Naive thymus-derived CD4-positive, alpha-beta T cell (primary cell): Measurements from ENCODE around the gene TP53BP2. TPM values are rescaled to one million over a fixed set of nuclear protein-coding genes. Genes with fewer than 3 reads are reported as not detected.

Experiments
- ATAC-seq: fragments of 150-1000 bp; cut with Tn5 transposase; 2 replicates; pipeline ENCODE4 v1.10.0; 2021; ENCODE audit warnings: mild to moderate bottlenecking, moderate library complexity
- CTCF ChIA-PET: fragments of 350-600 bp; sonication (Branson Sonifier 250); formaldehyde crosslinking; loops from one replicate; lab custom pipeline; 2021; ENCODE audit warnings: antibody characterized with exemption; lab: Charles Lee
- POLR2A ChIA-PET: fragments of 350-600 bp; sonication (Branson Sonifier 250); formaldehyde crosslinking; loops from one replicate; lab custom pipeline; 2021; ENCODE audit warnings: antibody characterized with exemption, inconsistent platforms; lab: Charles Lee
- DNase-seq, 9 donors: peaks; one replicate each; pipeline versions ENCODE4 v3.0.0 to v3.0.0-alpha.2; 2020 to 2022; ENCODE audit warnings: mixed read lengths in 1 of 9
- H3K27ac ChIP-seq: one replicate; pipeline ENCODE4 v1.7.0; 2013; ENCODE audit warnings: mild to moderate bottlenecking, low read depth, low read length, moderate library complexity
- H3K27me3 ChIP-seq, 2 donors: one replicate each; pipeline ENCODE4 v1.7.0; 2013; ENCODE audit warnings: low read length in 2 of 2, mild to moderate bottlenecking in 2 of 2, moderate library complexity in 2 of 2; ENCODE audit not compliant: control insufficient read depth in 2 of 2, insufficient read depth in 2 of 2
- H3K36me3 ChIP-seq, 3 experiments: 1 replicate in 2 of 3; 2 replicates in 1 of 3; pipeline ENCODE4 v1.7.0; 2013; ENCODE audit warnings: low read length in 3 of 3, mild to moderate bottlenecking in 3 of 3, moderate library complexity in 1 of 3; ENCODE audit not compliant: insufficient read depth in 3 of 3, control insufficient read depth in 2 of 3
- H3K4me1 ChIP-seq, 2 donors: one replicate each; pipeline ENCODE4 v1.7.0; 2013; ENCODE audit warnings: low read length in 2 of 2, mild to moderate bottlenecking in 2 of 2, moderate library complexity in 1 of 2; ENCODE audit not compliant: control insufficient read depth in 2 of 2, insufficient read depth in 2 of 2
- H3K4me3 ChIP-seq: 2 replicates; pipeline ENCODE4 v1.7.0; 2013; ENCODE audit warnings: mild to moderate bottlenecking, low read length
- H3K9me3 ChIP-seq, 3 experiments: 1 replicate in 2 of 3; 2 replicates in 1 of 3; pipeline ENCODE4 v1.7.0; 2013; ENCODE audit warnings: low read length in 3 of 3; ENCODE audit not compliant: control insufficient read depth in 2 of 3
- H3K27ac Mint-ChIP-seq, 9 donors: one replicate each; pipeline ENCODE4 v1.8.0; 2020 to 2022; ENCODE audit warnings: mixed read lengths in 9 of 9, mild to moderate bottlenecking in 8 of 9, moderate library complexity in 5 of 9, inconsistent platforms in 2 of 9
- H3K27me3 Mint-ChIP-seq, 5 donors: one replicate each; pipeline ENCODE4 v1.8.0; 2021 to 2022; ENCODE audit warnings: mixed read lengths in 5 of 5, mild to moderate bottlenecking in 1 of 5
- H3K36me3 Mint-ChIP-seq, 5 donors: one replicate each; pipeline ENCODE4 v1.8.0; 2020 to 2022; ENCODE audit warnings: mixed read lengths in 5 of 5, mild to moderate bottlenecking in 3 of 5, inconsistent platforms in 1 of 5
- H3K4me1 Mint-ChIP-seq, 7 donors: one replicate each; pipeline ENCODE4 v1.8.0; 2020 to 2022; ENCODE audit warnings: mixed read lengths in 7 of 7, mild to moderate bottlenecking in 3 of 7, inconsistent platforms in 1 of 7
- H3K4me3 Mint-ChIP-seq, 10 donors: one replicate each; pipeline ENCODE4 v1.8.0; 2020 to 2022; ENCODE audit warnings: mild to moderate bottlenecking in 10 of 10, mixed read lengths in 10 of 10, moderate library complexity in 6 of 10, inconsistent platforms in 2 of 10
- H3K9me3 Mint-ChIP-seq, 11 donors: one replicate each; pipeline ENCODE4 v1.8.0; 2020 to 2022; ENCODE audit warnings: mixed read lengths in 11 of 11, mild to moderate bottlenecking in 4 of 11, inconsistent platforms in 1 of 11, moderate library complexity in 1 of 11
- intact Hi-C, 2 donors: fragments of 100-400 bp; cut with micrococcal nuclease; formaldehyde crosslinking; loops; one replicate each; pipeline ENCODE4 v1.15.1; 2023
- polyA plus RNA-seq, 2 donors: library from polyadenylated mRNA; unstranded; fragments of 300-500 nt; fragmentation: Illumina TruSeq; gene quantifications; one replicate each; pipeline ENCODE4 v1.2.3, GENCODE V29; 2021
- total RNA-seq, 6 experiments: library from RNA in 5 of 6; stranded (reverse) in 5 of 6; gene quantifications; 1 replicate in 5 of 6; 2 replicates in 1 of 6; pipeline ENCODE4 v1.2.3 and lab custom pipeline; 2021 to 2026

The TP53BP2 gene
- total and polyA plus RNA-seq, 7 experiments from 2014 or later: 8.4 to 120 (median 44.2) TPM

- H3K9me3 ChIP-seq: no peaks in the 10 kb centered on the region
- no peak overlapping the region for H3K4me3 ChIP-seq
- no peak overlapping the region for H3K27ac ChIP-seq
- Mint-ChIP-seq H3K27me3 (peaks cover 4 to 8% (median 5%) of the 10 kb centered on the region in 5 donors), H3K36me3 (peaks cover 0 to 5% (median 0%) of the 10 kb centered on the region in 5 donors), H3K9me3 (peaks cover 0 to 8% (median 0%) of the 10 kb centered on the region in 11 donors), H3K4me3 (no peak overlapping the region), H3K4me1 (peaks cover 0 to 7% (median 3%) of the 10 kb centered on the region in 7 donors), H3K27ac (no peak overlapping the region)
- H3K4me1 ChIP-seq: no peaks in the 10 kb centered on the region
- POLR2A ChIA-PET: no interaction called here
- no peaks in the 10 kb centered on the region for H3K27me3 ChIP-seq
- H3K36me3 ChIP-seq: no peaks in the 10 kb centered on the region
- no peak for ATAC-seq
- DNase-seq: no peak
- CTCF ChIA-PET: no interaction called here
- intact Hi-C loops: no loop called here
These were observed 8.0 kb upstream of the TP53BP2 start for GRCh38 chr1:223853748-223854147.

- POLR2A ChIA-PET: no interaction called here
- CTCF ChIA-PET: no interaction called here
- DNase-seq (no peak), ATAC-seq (no peak)
- H3K27ac Mint-ChIP-seq: no peak overlapping the region
- no peaks in the 10 kb centered on the region for H3K9me3 ChIP-seq
- intact Hi-C loops: no loop called here
- no peaks in the 10 kb centered on the region for H3K36me3 ChIP-seq
- peaks cover 0 to 5% (median 0%) of the 10 kb centered on the region in 5 donors for H3K36me3 Mint-ChIP-seq
- no peak overlapping the region for H3K4me3 Mint-ChIP-seq
- H3K9me3 Mint-ChIP-seq: peaks cover 0 to 8% (median 0%) of the 10 kb centered on the region in 11 donors
- no peak overlapping the region for H3K27ac ChIP-seq
- no peaks in the 10 kb centered on the region for H3K4me1 ChIP-seq
- peaks cover 0 to 10% (median 3%) of the 10 kb centered on the region in 7 donors for H3K4me1 Mint-ChIP-seq
- H3K27me3 Mint-ChIP-seq: peaks cover 4 to 8% (median 5%) of the 10 kb centered on the region in 5 donors
- H3K27me3 ChIP-seq: no peaks in the 10 kb centered on the region
- no peak overlapping the region for H3K4me3 ChIP-seq
These were observed 7.5 kb upstream of the TP53BP2 start for GRCh38 chr1:223853275-223853674.

- DNase-seq (no peak), ATAC-seq (no peak)
- intact Hi-C loops: no loop called here
- Mint-ChIP-seq H3K36me3 (peaks cover 0 to 8% (median 0%) of the 10 kb centered on the region in 5 donors), H3K27ac (no peak overlapping the region), H3K4me1 (peaks cover 6 to 15% (median 11%) of the 10 kb centered on the region in 7 donors), H3K4me3 (no peak overlapping the region), H3K9me3 (peaks cover 0 to 11% (median 0%) of the 10 kb centered on the region in 11 donors), H3K27me3 (peaks cover 3 to 8% (median 5%) of the 10 kb centered on the region in 5 donors)
- H3K36me3 ChIP-seq: no peaks in the 10 kb centered on the region
- H3K27ac ChIP-seq: no peak overlapping the region
- POLR2A ChIA-PET: no interaction called here
- no peaks in the 10 kb centered on the region for H3K4me1 ChIP-seq
- H3K4me3 ChIP-seq: no peak overlapping the region
- H3K9me3 ChIP-seq: no peaks in the 10 kb centered on the region
- H3K27me3 ChIP-seq: no peaks in the 10 kb centered on the region
- CTCF ChIA-PET: no interaction called here
These were observed 6.6 kb upstream of the TP53BP2 start for GRCh38 chr1:223852337-223852736.

GRCh38 chr1:223849352-223850254 lies 3.9 kb upstream of the TP53BP2 start:
- POLR2A ChIA-PET: interaction anchor here (1.2 kb wide), 1 partner anchor 9 kb away, joined by 3 read pairs; no protein-coding TSS in a partner anchor
- no peak for ATAC-seq
- H3K4me1 Mint-ChIP-seq: peaks cover 15 to 26% (median 21%) of the 10 kb centered on the region in 7 donors

GRCh38 chr1:223848536-223848935 lies 2.8 kb upstream of the TP53BP2 start:
- Histone ChIP-seq H3K27ac (no peak overlapping the region), H3K4me1 (peaks cover 13 to 14% of the 10 kb centered on the region in 2 donors), H3K27me3 (no peaks in the 10 kb centered on the region), H3K36me3 (peaks cover 0 to 4% (median 0%) of the 10 kb centered on the region in 3 experiments), H3K4me3 (no peak overlapping the region), H3K9me3 (no peaks in the 10 kb centered on the region)
- Mint-ChIP-seq H3K27ac (no peak overlapping the region), H3K4me3 (peak overlapping the region in 3 of 10 donors; percentile 26 to 70 (median 35)), H3K36me3 (peaks cover 0 to 8% (median 3%) of the 10 kb centered on the region in 5 donors), H3K9me3 (peaks cover 0 to 11% (median 0%) of the 10 kb centered on the region in 11 donors), H3K4me1 (peaks cover 23 to 34% (median 26%) of the 10 kb centered on the region in 7 donors), H3K27me3 (peaks cover 1 to 8% (median 3%) of the 10 kb centered on the region in 5 donors)
- DNase-seq: no peak
- ChIA-PET CTCF (interaction anchor here (0.7 to 1.1 kb wide), 2 partner anchors 37 to 1747 kb away, joined by 3 read pairs; no protein-coding TSS in a partner anchor), POLR2A (interaction anchor here (1.2 to 1.5 kb wide), 2 partner anchors 8 to 37 kb away, joined by 3 to 5 read pairs; no protein-coding TSS in a partner anchor)
- intact Hi-C loops: loop anchor here (5.0 to 10.0 kb wide), 9 partner anchors 136 to 1576 kb away; partner anchors contain the start of genes FBXO28 (in 2 of the 2), WDR26 (in 2 of the 2), CAPN2 (in 1 of the 2) and DEGS1 (in 1 of the 2)
- no peak for ATAC-seq

More at GRCh38 chr1:223849352-223850254, 3.9 kb upstream of the TP53BP2 start:
- Histone ChIP-seq H3K27ac (no peak overlapping the region), H3K9me3 (no peaks in the 10 kb centered on the region), H3K4me3 (no peak overlapping the region), H3K27me3 (no peaks in the 10 kb centered on the region), H3K36me3 (peaks cover 0 to 4% (median 0%) of the 10 kb centered on the region in 3 experiments), H3K4me1 (peaks cover 3 to 6% of the 10 kb centered on the region in 2 donors)
- Mint-ChIP-seq H3K36me3 (peaks cover 0 to 8% (median 3%) of the 10 kb centered on the region in 5 donors), H3K27me3 (peaks cover 3 to 8% (median 5%) of the 10 kb centered on the region in 5 donors), H3K9me3 (peaks cover 0 to 11% (median 0%) of the 10 kb centered on the region in 11 donors), H3K27ac (no peak overlapping the region), H3K4me3 (peak overlapping the region in 2 of 10 donors; percentile 6 to 18)
- CTCF ChIA-PET: interaction anchor here (0.7 to 1.7 kb wide), 2 partner anchors 13 to 1748 kb away, joined by 3 to 8 read pairs; no protein-coding TSS in a partner anchor
- intact Hi-C loops: loop anchor here (5.0 to 10.0 kb wide), 9 partner anchors 137 to 1575 kb away; partner anchors contain the start of genes FBXO28 (in 2 of the 2), WDR26 (in 2 of the 2), CAPN2 (in 1 of the 2) and DEGS1 (in 1 of the 2)
- DNase-seq: no peak

GRCh38 chr1:223847781-223848345 lies 2.1 kb upstream of the TP53BP2 start:
- CTCF ChIA-PET: interaction anchor here (1.1 kb wide), 1 partner anchor 36 kb away, joined by 3 read pairs; no protein-coding TSS in a partner anchor
- POLR2A ChIA-PET: interaction anchor here (1.5 to 4.5 kb wide), 2 partner anchors 12 to 36 kb away, joined by 5 to 51 read pairs; no protein-coding TSS in a partner anchor
- Mint-ChIP-seq H3K36me3 (peaks cover 0 to 8% (median 3%) of the 10 kb centered on the region in 5 donors), H3K4me1 (peaks cover 23 to 40% (median 31%) of the 10 kb centered on the region in 7 donors), H3K27me3 (peaks cover 0 to 8% (median 3%) of the 10 kb centered on the region in 5 donors), H3K9me3 (peaks cover 0 to 11% (median 0%) of the 10 kb centered on the region in 11 donors), H3K27ac (peak overlapping the region in 8 of 9 donors; percentile 7 to 93 (median 75)), H3K4me3 (peak overlapping the region in 2 of 10 donors; percentile 6 to 19)
- Histone ChIP-seq H3K36me3 (peaks cover 0 to 4% (median 0%) of the 10 kb centered on the region in 3 experiments), H3K4me1 (peaks cover 14 to 20% of the 10 kb centered on the region in 2 donors), H3K27ac (peak overlapping the region; percentile 99), H3K9me3 (no peaks in the 10 kb centered on the region), H3K4me3 (no peak overlapping the region), H3K27me3 (no peaks in the 10 kb centered on the region)
- DNase-seq (no peak), ATAC-seq (no peak)
- intact Hi-C loops: loop anchor here (2.0 to 10.0 kb wide), 10 partner anchors 136 to 1577 kb away; partner anchors contain the start of genes FBXO28 (in 2 of the 2), WDR26 (in 2 of the 2), CAPN2 (in 1 of the 2) and DEGS1 (in 1 of the 2)
